ENCODE data around the gene ATMIN. TPM values are rescaled to one million over a fixed set of nuclear protein-coding genes. Genes with fewer than 3 reads are reported as not detected.

Gene ATMIN
- total and polyA plus RNA-seq, 2 of the 13 experiments (the other 11 are each of a cell fraction or from before 2014, with no cell fraction given), result 34.6 to 60.4 TPM

GRCh38 chr16:81035398-81035974 lies at the start of gene ATMIN (continued):
- TF ChIP-seq, protein P1, sequence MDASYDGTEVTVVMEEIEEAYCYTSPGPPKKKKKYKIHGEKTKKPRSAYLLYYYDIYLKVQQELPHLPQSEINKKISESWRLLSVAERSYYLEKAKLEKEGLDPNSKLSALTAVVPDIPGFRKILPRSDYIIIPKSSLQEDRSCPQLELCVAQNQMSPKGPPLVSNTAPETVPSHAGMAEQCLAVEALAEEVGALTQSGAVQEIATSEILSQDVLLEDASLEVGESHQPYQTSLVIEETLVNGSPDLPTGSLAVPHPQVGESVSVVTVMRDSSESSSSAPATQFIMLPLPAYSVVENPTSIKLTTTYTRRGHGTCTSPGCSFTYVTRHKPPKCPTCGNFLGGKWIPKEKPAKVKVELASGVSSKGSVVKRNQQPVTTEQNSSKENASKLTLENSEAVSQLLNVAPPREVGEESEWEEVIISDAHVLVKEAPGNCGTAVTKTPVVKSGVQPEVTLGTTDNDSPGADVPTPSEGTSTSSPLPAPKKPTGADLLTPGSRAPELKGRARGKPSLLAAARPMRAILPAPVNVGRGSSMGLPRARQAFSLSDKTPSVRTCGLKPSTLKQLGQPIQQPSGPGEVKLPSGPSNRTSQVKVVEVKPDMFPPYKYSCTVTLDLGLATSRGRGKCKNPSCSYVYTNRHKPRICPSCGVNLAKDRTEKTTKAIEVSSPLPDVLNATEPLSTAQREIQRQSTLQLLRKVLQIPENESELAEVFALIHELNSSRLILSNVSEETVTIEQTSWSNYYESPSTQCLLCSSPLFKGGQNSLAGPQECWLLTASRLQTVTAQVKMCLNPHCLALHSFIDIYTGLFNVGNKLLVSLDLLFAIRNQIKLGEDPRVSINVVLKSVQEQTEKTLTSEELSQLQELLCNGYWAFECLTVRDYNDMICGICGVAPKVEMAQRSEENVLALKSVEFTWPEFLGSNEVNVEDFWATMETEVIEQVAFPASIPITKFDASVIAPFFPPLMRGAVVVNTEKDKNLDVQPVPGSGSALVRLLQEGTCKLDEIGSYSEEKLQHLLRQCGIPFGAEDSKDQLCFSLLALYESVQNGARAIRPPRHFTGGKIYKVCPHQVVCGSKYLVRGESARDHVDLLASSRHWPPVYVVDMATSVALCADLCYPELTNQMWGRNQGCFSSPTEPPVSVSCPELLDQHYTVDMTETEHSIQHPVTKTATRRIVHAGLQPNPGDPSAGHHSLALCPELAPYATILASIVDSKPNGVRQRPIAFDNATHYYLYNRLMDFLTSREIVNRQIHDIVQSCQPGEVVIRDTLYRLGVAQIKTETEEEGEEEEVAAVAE (CRISPR knock-in tag; IDR thresholded peaks at IDR 0.05; ENCODE audit: borderline replicate concordance), result no peak
- TF ChIP-seq ZNF577 (CRISPR knock-in tag; IDR thresholded peaks at IDR 0.05; ENCODE audit: borderline replicate concordance, low read depth) (no peak), IKZF5 (CRISPR knock-in tag; IDR thresholded peaks at IDR 0.05) (no peak), KDM2A (CRISPR knock-in tag; IDR thresholded peaks at IDR 0.05; ENCODE audit: borderline replicate concordance, low read depth) (peak; percentile 84), ZFP36L1 (CRISPR knock-in tag; IDR thresholded peaks at IDR 0.05) (0 out of 2 replicates have a peak, but pooled peaks have one; percentile 55), ZNF850 (CRISPR knock-in tag; conservative IDR thresholded peaks at IDR 0.05) (no peak), CHCHD3 (CRISPR knock-in tag; IDR thresholded peaks at IDR 0.05) (no peak; the same call in 1 of the 2 replicates), ZNF800 (CRISPR knock-in tag; IDR thresholded peaks at IDR 0.05) (peak; percentile 6; the same call in 1 of the 2 replicates), ZNF569 (CRISPR knock-in tag; IDR thresholded peaks at IDR 0.05; ENCODE audit: borderline replicate concordance) (no peak), ZKSCAN8 (CRISPR knock-in tag; IDR thresholded peaks at IDR 0.05; ENCODE audit: borderline replicate concordance) (peak; percentile 59; the same call in 1 of the 2 replicates), PHF5A (CRISPR knock-in tag; IDR thresholded peaks at IDR 0.05; ENCODE audit: low read depth, unreplicated experiment) (peak; percentile 65), SRSF4 (IDR thresholded peaks at IDR 0.05; ENCODE audit: low read depth, low read length, poor library complexity, severe bottlenecking) (no peak), MED1 (CRISPR knock-in tag; IDR thresholded peaks at IDR 0.05) (0 out of 2 replicates have a peak, but pooled peaks have one; percentile 42), IKZF4 (CRISPR knock-in tag; IDR thresholded peaks at IDR 0.05; ENCODE audit: borderline replicate concordance, low read depth, not compliant biosample characterization) (no peak)
- TF ChIP-seq, protein P2, sequence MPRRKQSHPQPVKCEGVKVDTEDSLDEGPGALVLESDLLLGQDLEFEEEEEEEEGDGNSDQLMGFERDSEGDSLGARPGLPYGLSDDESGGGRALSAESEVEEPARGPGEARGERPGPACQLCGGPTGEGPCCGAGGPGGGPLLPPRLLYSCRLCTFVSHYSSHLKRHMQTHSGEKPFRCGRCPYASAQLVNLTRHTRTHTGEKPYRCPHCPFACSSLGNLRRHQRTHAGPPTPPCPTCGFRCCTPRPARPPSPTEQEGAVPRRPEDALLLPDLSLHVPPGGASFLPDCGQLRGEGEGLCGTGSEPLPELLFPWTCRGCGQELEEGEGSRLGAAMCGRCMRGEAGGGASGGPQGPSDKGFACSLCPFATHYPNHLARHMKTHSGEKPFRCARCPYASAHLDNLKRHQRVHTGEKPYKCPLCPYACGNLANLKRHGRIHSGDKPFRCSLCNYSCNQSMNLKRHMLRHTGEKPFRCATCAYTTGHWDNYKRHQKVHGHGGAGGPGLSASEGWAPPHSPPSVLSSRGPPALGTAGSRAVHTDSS (CRISPR knock-in tag; conservative IDR thresholded peaks at IDR 0.05), result no peak
- TF ChIP-seq, protein P3, sequence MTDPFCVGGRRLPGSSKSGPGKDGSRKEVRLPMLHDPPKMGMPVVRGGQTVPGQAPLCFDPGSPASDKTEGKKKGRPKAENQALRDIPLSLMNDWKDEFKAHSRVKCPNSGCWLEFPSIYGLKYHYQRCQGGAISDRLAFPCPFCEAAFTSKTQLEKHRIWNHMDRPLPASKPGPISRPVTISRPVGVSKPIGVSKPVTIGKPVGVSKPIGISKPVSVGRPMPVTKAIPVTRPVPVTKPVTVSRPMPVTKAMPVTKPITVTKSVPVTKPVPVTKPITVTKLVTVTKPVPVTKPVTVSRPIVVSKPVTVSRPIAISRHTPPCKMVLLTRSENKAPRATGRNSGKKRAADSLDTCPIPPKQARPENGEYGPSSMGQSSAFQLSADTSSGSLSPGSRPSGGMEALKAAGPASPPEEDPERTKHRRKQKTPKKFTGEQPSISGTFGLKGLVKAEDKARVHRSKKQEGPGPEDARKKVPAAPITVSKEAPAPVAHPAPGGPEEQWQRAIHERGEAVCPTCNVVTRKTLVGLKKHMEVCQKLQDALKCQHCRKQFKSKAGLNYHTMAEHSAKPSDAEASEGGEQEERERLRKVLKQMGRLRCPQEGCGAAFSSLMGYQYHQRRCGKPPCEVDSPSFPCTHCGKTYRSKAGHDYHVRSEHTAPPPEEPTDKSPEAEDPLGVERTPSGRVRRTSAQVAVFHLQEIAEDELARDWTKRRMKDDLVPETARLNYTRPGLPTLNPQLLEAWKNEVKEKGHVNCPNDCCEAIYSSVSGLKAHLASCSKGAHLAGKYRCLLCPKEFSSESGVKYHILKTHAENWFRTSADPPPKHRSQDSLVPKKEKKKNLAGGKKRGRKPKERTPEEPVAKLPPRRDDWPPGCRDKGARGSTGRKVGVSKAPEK (CRISPR knock-in tag; IDR thresholded peaks at IDR 0.05; ENCODE audit: borderline replicate concordance), result no peak
